Mesenchymal stem cell (in vitro differentiated cells and primary cell): Measurements from ENCODE around the gene DPP6.

Source experiments
- DNase-seq: peaks from one replicate; pipeline ENCODE4 v3.0.0-alpha.2; 2013
- H2AFZ ChIP-seq: one replicate; pipeline ENCODE4 v1.6.1; 2013; ENCODE audit warnings: low read depth, mild to moderate bottlenecking, control low read depth, inconsistent platforms, low read length, moderate library complexity
- H2AK5ac ChIP-seq: 2 replicates; pipeline ENCODE4 v1.6.1; 2013; ENCODE audit warnings: low read length, moderate library complexity, mild to moderate bottlenecking, inconsistent platforms; ENCODE audit not compliant: severe bottlenecking
- H2BK120ac ChIP-seq: one replicate; pipeline ENCODE4 v1.6.1; 2013; ENCODE audit warnings: low read depth, mild to moderate bottlenecking, inconsistent platforms, low read length, moderate library complexity
- H2BK12ac ChIP-seq, 2 experiments: one replicate each; pipeline ENCODE4 v1.6.1; 2013; ENCODE audit warnings: inconsistent platforms in 2 of 2, low read length in 2 of 2, mild to moderate bottlenecking in 2 of 2, moderate library complexity in 2 of 2, control low read depth in 1 of 2
- H2BK15ac ChIP-seq: one replicate; pipeline ENCODE4 v1.6.1; 2013; ENCODE audit warnings: mild to moderate bottlenecking, low read depth, inconsistent platforms; ENCODE audit not compliant: poor library complexity, severe bottlenecking
- H2BK5ac ChIP-seq: 2 replicates; pipeline ENCODE4 v1.6.1; 2013; ENCODE audit warnings: low read depth, mild to moderate bottlenecking, low read length, control low read depth, inconsistent platforms; ENCODE audit not compliant: poor library complexity, severe bottlenecking
- H3K14ac ChIP-seq, 2 experiments: one replicate each; pipeline ENCODE4 v1.6.1; 2013; ENCODE audit warnings: inconsistent platforms in 2 of 2, low read length in 2 of 2, control low read depth in 1 of 2, mild to moderate bottlenecking in 1 of 2, moderate library complexity in 1 of 2
- H3K18ac ChIP-seq, 2 experiments: one replicate each; pipeline ENCODE4 v1.6.1; 2013; ENCODE audit warnings: inconsistent platforms in 2 of 2, low read length in 2 of 2, control low read depth in 1 of 2, low read depth in 1 of 2, mild to moderate bottlenecking in 1 of 2
- H3K23ac ChIP-seq, 2 experiments: one replicate each; pipeline ENCODE4 v1.6.1; 2013; ENCODE audit warnings: inconsistent platforms in 2 of 2, low read length in 2 of 2, mild to moderate bottlenecking in 2 of 2, moderate library complexity in 2 of 2, control low read depth in 1 of 2
- H3K27ac ChIP-seq: 2 replicates; pipeline ENCODE4 v1.5.1; 2013; ENCODE audit warnings: mild to moderate bottlenecking, moderate library complexity, low read length, control low read depth, inconsistent platforms; ENCODE audit not compliant: poor library complexity, severe bottlenecking
- H3K27me3 ChIP-seq, 2 experiments: 2 replicates each; pipeline versions ENCODE4 v1.6.1 to v1.7.0; 2013; ENCODE audit warnings: low read length in 2 of 2, mild to moderate bottlenecking in 2 of 2, moderate library complexity in 2 of 2, control low read depth in 1 of 2, inconsistent platforms in 1 of 2; ENCODE audit not compliant: control insufficient read depth in 1 of 2, insufficient read depth in 1 of 2
- H3K36me3 ChIP-seq, 2 experiments: 2 replicates each; pipeline versions ENCODE4 v1.6.1 to v1.7.0; 2013; ENCODE audit warnings: low read length in 2 of 2, control low read depth in 1 of 2, inconsistent platforms in 1 of 2, low read depth in 1 of 2, mild to moderate bottlenecking in 1 of 2; ENCODE audit not compliant: insufficient read depth in 2 of 2, control insufficient read depth in 1 of 2
- H3K4ac ChIP-seq, 2 experiments: one replicate each; pipeline ENCODE4 v1.6.1; 2013; ENCODE audit warnings: inconsistent platforms in 2 of 2, low read length in 2 of 2, mild to moderate bottlenecking in 2 of 2, moderate library complexity in 2 of 2, control low read depth in 1 of 2, low read depth in 1 of 2
- H3K4me1 ChIP-seq: 2 replicates; pipeline ENCODE4 v1.6.1; 2013; ENCODE audit warnings: low read depth, low read length, control low read depth; ENCODE audit not compliant: control insufficient read depth, insufficient read depth
- H3K4me2 ChIP-seq: 2 replicates; pipeline ENCODE4 v1.6.1; 2013; ENCODE audit warnings: low read length, mild to moderate bottlenecking, inconsistent platforms; ENCODE audit not compliant: poor library complexity, severe bottlenecking
- H3K4me3 ChIP-seq, 2 experiments: 2 replicates each; pipeline versions ENCODE4 v1.5.1 to v1.7.0; 2013; ENCODE audit warnings: low read length in 2 of 2, mild to moderate bottlenecking in 2 of 2, control low read depth in 1 of 2, low read depth in 1 of 2; ENCODE audit not compliant: insufficient read depth in 1 of 2
- H3K79me1 ChIP-seq: replicated peaks from 2 replicates; pipeline ENCODE4 v1.6.1; 2013; ENCODE audit warnings: mild to moderate bottlenecking, control low read depth, low read length, inconsistent platforms; ENCODE audit not compliant: poor library complexity, severe bottlenecking
- H3K9ac ChIP-seq: 2 replicates; pipeline ENCODE4 v1.7.0; 2013; ENCODE audit warnings: mild to moderate bottlenecking, low read length, moderate library complexity
- H3K9me3 ChIP-seq: 2 replicates; pipeline ENCODE4 v1.7.0; 2013; ENCODE audit warnings: mild to moderate bottlenecking, low read length; ENCODE audit not compliant: control insufficient read depth
- H4K8ac ChIP-seq: one replicate; pipeline ENCODE4 v1.6.1; 2013; ENCODE audit warnings: inconsistent platforms, mild to moderate bottlenecking, low read length, moderate library complexity
- H4K91ac ChIP-seq: one replicate; pipeline ENCODE4 v1.6.1; 2013; ENCODE audit warnings: mild to moderate bottlenecking, low read length, inconsistent platforms
- WGBS: methylation state at CpG from one replicate; pipeline ENCODE4 v1.1.7; 2013; ENCODE audit warnings: mixed read lengths; 5-methylcytosine and 5-hydroxymethylcytosine counted together

DPP6 gene

GRCh38 chr7:154256150-154256549 lies 204.0 kb downstream of the DPP6 start:
- Histone ChIP-seq H3K4me2 (no peak overlapping the region), H3K18ac (no peak overlapping the region)
- WGBS = 84% methylated on average over 8 of the region's 8 CpGs

GRCh38 chr7:154259396-154259795 lies 207.2 kb downstream of the DPP6 start:
- no peak for DNase-seq
- Histone ChIP-seq H3K4me2 (no peak overlapping the region), H3K4ac (no peak overlapping the region), H2BK5ac (no peak overlapping the region), H3K4me3 (no peak overlapping the region), H4K8ac (no peak overlapping the region), H2BK12ac (no peak overlapping the region), H3K27me3 (no peaks in the 10 kb centered on the region), H3K18ac (no peak overlapping the region), H3K27ac (no peak overlapping the region), H3K36me3 (no peaks in the 10 kb centered on the region), H3K9me3 (peaks cover 29% of the 10 kb centered on the region), H2AK5ac (no peak overlapping the region), H2AFZ (no peak overlapping the region), H3K4me1 (no peaks in the 10 kb centered on the region), H2BK120ac (no peak overlapping the region), H3K14ac (no peak overlapping the region), H3K79me1 (no peaks in the 10 kb centered on the region), H2BK15ac (no peak overlapping the region), H4K91ac (no peak overlapping the region), H3K23ac (no peak overlapping the region), H3K9ac (no peak overlapping the region)
- 67% methylated on average over 2 of the region's 3 CpGs for WGBS

More at GRCh38 chr7:154256150-154256549, 204.0 kb downstream of the DPP6 start:
- Histone ChIP-seq H3K4me3 (no peak overlapping the region), H2BK15ac (no peak overlapping the region), H2AK5ac (no peak overlapping the region), H2BK12ac (no peak overlapping the region), H3K27me3 (no peaks in the 10 kb centered on the region), H4K8ac (no peak overlapping the region), H3K4me1 (no peaks in the 10 kb centered on the region), H4K91ac (no peak overlapping the region), H3K27ac (no peak overlapping the region), H3K14ac (no peak overlapping the region), H2BK120ac (no peak overlapping the region), H3K79me1 (no peaks in the 10 kb centered on the region), H2BK5ac (no peak overlapping the region), H3K36me3 (no peaks in the 10 kb centered on the region), H3K9me3 (peaks cover 17% of the 10 kb centered on the region), H3K23ac (no peak overlapping the region), H3K4ac (no peak overlapping the region), H3K9ac (no peak overlapping the region), H2AFZ (no peak overlapping the region)
- DNase-seq = no peak

- no peak overlapping the region for H3K23ac ChIP-seq
- no peaks in the 10 kb centered on the region for H3K27me3 ChIP-seq
- no peak overlapping the region for H3K18ac ChIP-seq
These were observed 235.2 kb downstream of the DPP6 start for GRCh38 chr7:154287356-154287755.

GRCh38 chr7:154289119-154289518 lies 236.9 kb downstream of the DPP6 start:
- Histone ChIP-seq H3K9me3 (peaks cover 3% of the 10 kb centered on the region), H3K23ac (no peak overlapping the region), H3K9ac (no peak overlapping the region), H3K79me1 (no peaks in the 10 kb centered on the region), H3K18ac (no peak overlapping the region), H2BK120ac (no peak overlapping the region), H2BK15ac (no peak overlapping the region), H3K14ac (no peak overlapping the region), H4K8ac (no peak overlapping the region), H3K27me3 (no peaks in the 10 kb centered on the region), H3K27ac (no peak overlapping the region), H2BK12ac (no peak overlapping the region), H2AFZ (no peak overlapping the region), H2AK5ac (no peak overlapping the region), H2BK5ac (no peak overlapping the region), H3K4me1 (no peaks in the 10 kb centered on the region), H3K36me3 (no peaks in the 10 kb centered on the region), H3K4me2 (no peak overlapping the region), H3K4me3 (no peak overlapping the region), H4K91ac (no peak overlapping the region), H3K4ac (no peak overlapping the region)
- WGBS = 79% methylated on average over 5 of the region's 5 CpGs
- DNase-seq = no peak

More at GRCh38 chr7:154287356-154287755, 235.2 kb downstream of the DPP6 start:
- no peaks in the 10 kb centered on the region for H3K79me1 ChIP-seq
- no peak overlapping the region for H4K8ac ChIP-seq
- H2BK15ac ChIP-seq = no peak overlapping the region
- no peak overlapping the region for H3K4me3 ChIP-seq
- 57% methylated on average over 8 of the region's 8 CpGs for WGBS
- no peak overlapping the region for H2AK5ac ChIP-seq
- no peak overlapping the region for H2BK12ac ChIP-seq
- DNase-seq = no peak
- no peak overlapping the region for H3K4ac ChIP-seq
- H3K36me3 ChIP-seq = no peaks in the 10 kb centered on the region
- no peak overlapping the region for H3K27ac ChIP-seq
- no peak overlapping the region for H3K9ac ChIP-seq
- no peak overlapping the region for H2AFZ ChIP-seq
- no peak overlapping the region for H2BK120ac ChIP-seq
- no peaks in the 10 kb centered on the region for H3K4me1 ChIP-seq
- H3K14ac ChIP-seq = no peak overlapping the region
- no peak overlapping the region for H4K91ac ChIP-seq
- H2BK5ac ChIP-seq = no peak overlapping the region
- no peak overlapping the region for H3K4me2 ChIP-seq
- H3K9me3 ChIP-seq = peaks cover 7% of the 10 kb centered on the region
